ENCODE data around the gene ST3GAL5. TPM values are rescaled to one million over a fixed set of nuclear protein-coding genes. Genes with fewer than 3 reads are reported as not detected.

The ST3GAL5 gene
- total and polyA plus RNA-seq, 4 donors: 83.2 to 120 (median 108) TPM

- H3K4me3 ChIP-seq (ENCODE audit: low read depth, low read length): no peak overlapping the region
- H3K9me3 ChIP-seq (ENCODE audit: control insufficient read depth, insufficient read depth, low read length): no peaks in the 10 kb centered on the region
- no peaks in the 10 kb centered on the region for H3K4me1 ChIP-seq (ENCODE audit: control insufficient read depth, insufficient read depth, low read length)
- no CpG with 5 or more reads among the region's 1 CpG for WGBS (ENCODE audit: insufficient coverage)
- peaks cover 36% of the 10 kb centered on the region for H3K36me3 ChIP-seq (ENCODE audit: control insufficient read depth, insufficient read depth, low read length)
- no peak overlapping the region for H3K27ac ChIP-seq (ENCODE audit: low read depth, low read length)
- no peaks in the 10 kb centered on the region for H3K27me3 ChIP-seq (ENCODE audit: control insufficient read depth, insufficient read depth, low read length)
- no peak for DNase-seq (ENCODE audit: low read depth in 4 of 6, low spot score in 6 of 6)
Measured at GRCh38 chr2:85861180-85861579, 27.6 kb downstream of the ST3GAL5 start.

DNA sequence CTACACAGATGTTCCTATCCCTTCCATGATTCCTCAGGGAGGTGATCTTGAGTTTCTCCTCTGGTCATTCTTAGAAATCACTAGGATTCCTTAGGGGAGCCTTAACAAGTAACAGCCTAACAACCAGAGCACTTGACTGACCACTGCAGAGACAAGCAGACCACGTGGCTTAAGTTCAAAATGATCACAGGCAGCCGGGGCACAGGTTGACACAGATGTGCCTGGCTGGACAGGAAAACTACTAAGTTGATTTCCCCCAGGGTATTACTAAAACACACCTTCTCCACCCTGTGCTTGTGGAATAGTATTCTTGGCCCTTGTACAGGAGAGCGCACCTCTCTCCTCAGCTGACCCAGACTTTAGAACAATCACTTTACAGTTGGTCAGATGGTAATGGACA, 29.9 kb downstream of the ST3GAL5 start:
- Histone ChIP-seq H3K27me3 (ENCODE audit: control insufficient read depth, insufficient read depth, low read length) (no peaks in the 10 kb centered on the region), H3K4me1 (ENCODE audit: control insufficient read depth, insufficient read depth, low read length) (no peaks in the 10 kb centered on the region), H3K27ac (ENCODE audit: low read depth, low read length) (no peak overlapping the region), H3K36me3 (ENCODE audit: control insufficient read depth, insufficient read depth, low read length) (peaks cover 36% of the 10 kb centered on the region), H3K4me3 (ENCODE audit: low read depth, low read length) (no peak overlapping the region), H3K9me3 (ENCODE audit: control insufficient read depth, insufficient read depth, low read length) (no peaks in the 10 kb centered on the region)
- DNase-seq (ENCODE audit: low read depth in 4 of 6, low spot score in 6 of 6): no peak
- WGBS (ENCODE audit: insufficient coverage): no CpG with 5 or more reads among the region's 3 CpGs

DNA sequence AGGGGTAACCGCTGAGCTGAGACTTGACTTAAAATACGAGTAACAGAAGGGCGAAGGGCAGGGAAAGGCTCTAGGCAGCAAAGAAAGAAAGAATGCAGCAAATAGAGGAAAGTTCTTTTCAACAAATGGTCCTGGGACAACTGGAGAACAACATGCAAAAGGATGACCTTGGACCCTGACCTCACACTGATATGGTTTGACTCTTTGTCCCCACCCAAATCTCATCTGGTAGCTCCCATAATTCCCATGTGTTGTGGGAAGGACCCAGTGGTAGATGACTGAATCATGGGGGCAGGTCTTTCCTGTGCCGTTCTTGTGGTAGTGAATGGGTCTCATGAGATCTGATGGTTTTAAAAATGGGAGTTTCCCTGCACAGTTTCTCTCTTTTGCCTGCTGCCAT, 33.9 kb downstream of the ST3GAL5 start:
- H3K4me1 ChIP-seq (ENCODE audit: control insufficient read depth, insufficient read depth, low read length): peaks cover 4% of the 10 kb centered on the region
- no peaks in the 10 kb centered on the region for H3K27me3 ChIP-seq (ENCODE audit: control insufficient read depth, insufficient read depth, low read length)
- DNase-seq (ENCODE audit: low read depth in 4 of 6, low spot score in 6 of 6): no peak
- H3K4me3 ChIP-seq (ENCODE audit: low read depth, low read length): no peak overlapping the region
- 94% methylated on average over 3 of the region's 4 CpGs for WGBS (ENCODE audit: insufficient coverage)
- H3K36me3 ChIP-seq (ENCODE audit: control insufficient read depth, insufficient read depth, low read length): peaks cover 42% of the 10 kb centered on the region
- no peak overlapping the region for H3K27ac ChIP-seq (ENCODE audit: low read depth, low read length)
- H3K9me3 ChIP-seq (ENCODE audit: control insufficient read depth, insufficient read depth, low read length): no peaks in the 10 kb centered on the region

- WGBS (ENCODE audit: insufficient coverage): no CpG with 5 or more reads among the region's 3 CpGs
- no peaks in the 10 kb centered on the region for H3K27me3 ChIP-seq (ENCODE audit: control insufficient read depth, insufficient read depth, low read length)
- H3K4me3 ChIP-seq (ENCODE audit: low read depth, low read length): no peak overlapping the region
- H3K4me1 ChIP-seq (ENCODE audit: control insufficient read depth, insufficient read depth, low read length): peaks cover 4% of the 10 kb centered on the region
- H3K36me3 ChIP-seq (ENCODE audit: control insufficient read depth, insufficient read depth, low read length): peaks cover 41% of the 10 kb centered on the region
- no peaks in the 10 kb centered on the region for H3K9me3 ChIP-seq (ENCODE audit: control insufficient read depth, insufficient read depth, low read length)
- DNase-seq (ENCODE audit: low read depth in 4 of 6, low spot score in 6 of 6): no peak
- no peak overlapping the region for H3K27ac ChIP-seq (ENCODE audit: low read depth, low read length)
Measured at GRCh38 chr2:85854166-85854509, 34.7 kb downstream of the ST3GAL5 start.

- Histone ChIP-seq H3K9me3 (ENCODE audit: control insufficient read depth, insufficient read depth, low read length) (no peaks in the 10 kb centered on the region), H3K27me3 (ENCODE audit: control insufficient read depth, insufficient read depth, low read length) (no peaks in the 10 kb centered on the region), H3K4me3 (ENCODE audit: low read depth, low read length) (no peak overlapping the region), H3K4me1 (ENCODE audit: control insufficient read depth, insufficient read depth, low read length) (peaks cover 4% of the 10 kb centered on the region), H3K27ac (ENCODE audit: low read depth, low read length) (no peak overlapping the region), H3K36me3 (ENCODE audit: control insufficient read depth, insufficient read depth, low read length) (peaks cover 37% of the 10 kb centered on the region)
- no peak for DNase-seq (ENCODE audit: low read depth in 4 of 6, low spot score in 6 of 6)
- WGBS (ENCODE audit: insufficient coverage): 88% methylated on average over 7 of the region's 10 CpGs
Measured at GRCh38 chr2:85853499-85854165, 35.2 kb downstream of the ST3GAL5 start.

- Histone ChIP-seq H3K27me3 (ENCODE audit: control insufficient read depth, insufficient read depth, low read length) (no peaks in the 10 kb centered on the region), H3K36me3 (ENCODE audit: control insufficient read depth, insufficient read depth, low read length) (peaks cover 35% of the 10 kb centered on the region), H3K4me3 (ENCODE audit: low read depth, low read length) (no peak overlapping the region), H3K4me1 (ENCODE audit: control insufficient read depth, insufficient read depth, low read length) (peaks cover 4% of the 10 kb centered on the region), H3K9me3 (ENCODE audit: control insufficient read depth, insufficient read depth, low read length) (no peaks in the 10 kb centered on the region), H3K27ac (ENCODE audit: low read depth, low read length) (no peak overlapping the region)
- WGBS (ENCODE audit: insufficient coverage): 80% methylated on average over 11 of the region's 11 CpGs
- no peak for DNase-seq (ENCODE audit: low read depth in 4 of 6, low spot score in 6 of 6)
Measured at GRCh38 chr2:85852937-85853498, 35.8 kb downstream of the ST3GAL5 start.

DNA sequence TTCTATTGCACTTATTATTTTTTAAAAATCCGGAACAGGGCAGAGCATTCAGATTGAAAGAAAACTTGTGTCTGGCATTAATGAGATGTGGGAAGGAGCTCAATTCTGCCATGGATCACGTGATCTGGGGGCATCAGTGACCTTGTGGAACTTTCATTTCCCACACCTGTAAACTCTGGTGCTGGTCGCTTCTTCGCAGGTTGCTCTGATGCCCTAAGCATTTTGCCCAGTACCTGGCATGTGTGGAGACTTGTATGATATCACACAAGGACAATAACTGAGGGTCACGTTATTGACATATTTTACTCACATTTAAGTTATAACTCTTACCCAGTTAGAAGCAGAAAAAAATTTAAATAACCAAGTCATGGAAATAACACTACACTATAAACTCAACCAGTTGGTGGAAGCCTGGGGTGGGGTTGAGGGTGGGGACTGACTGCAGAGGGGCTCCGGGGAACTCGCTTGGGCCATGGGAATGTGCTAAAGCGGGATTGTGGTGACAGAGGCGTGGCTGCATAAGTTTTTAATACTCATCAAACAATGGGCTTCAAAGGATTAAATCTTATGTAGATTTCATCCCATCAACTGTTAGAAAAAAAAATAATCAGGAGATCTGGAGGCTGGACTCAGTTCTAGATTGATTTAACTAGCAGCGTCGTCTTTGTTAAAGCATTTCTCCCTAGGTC, 36.5 kb downstream of the ST3GAL5 start:
- Histone ChIP-seq H3K4me1 (ENCODE audit: control insufficient read depth, insufficient read depth, low read length) (peaks cover 4% of the 10 kb centered on the region), H3K27ac (ENCODE audit: low read depth, low read length) (no peak overlapping the region), H3K9me3 (ENCODE audit: control insufficient read depth, insufficient read depth, low read length) (no peaks in the 10 kb centered on the region), H3K27me3 (ENCODE audit: control insufficient read depth, insufficient read depth, low read length) (no peaks in the 10 kb centered on the region), H3K4me3 (ENCODE audit: low read depth, low read length) (no peak overlapping the region), H3K36me3 (ENCODE audit: control insufficient read depth, insufficient read depth, low read length) (peaks cover 40% of the 10 kb centered on the region)
- 70% methylated on average over 3 of the region's 11 CpGs for WGBS (ENCODE audit: insufficient coverage)
- DNase-seq (ENCODE audit: low read depth in 4 of 6, low spot score in 6 of 6): no peak

GRCh38 chr2:85851253-85852151, 37.3 kb downstream of the ST3GAL5 start:
- WGBS (ENCODE audit: insufficient coverage): 61% methylated on average over 6 of the region's 11 CpGs
- Histone ChIP-seq H3K4me1 (ENCODE audit: control insufficient read depth, insufficient read depth, low read length) (peaks cover 4% of the 10 kb centered on the region), H3K9me3 (ENCODE audit: control insufficient read depth, insufficient read depth, low read length) (no peaks in the 10 kb centered on the region), H3K27me3 (ENCODE audit: control insufficient read depth, insufficient read depth, low read length) (no peaks in the 10 kb centered on the region), H3K36me3 (ENCODE audit: control insufficient read depth, insufficient read depth, low read length) (peaks cover 39% of the 10 kb centered on the region), H3K4me3 (ENCODE audit: low read depth, low read length) (no peak overlapping the region), H3K27ac (ENCODE audit: low read depth, low read length) (no peak overlapping the region)
- peak in 1 of 6 donors; percentile 40 for DNase-seq (ENCODE audit: low read depth in 4 of 6, low spot score in 6 of 6)

DNA sequence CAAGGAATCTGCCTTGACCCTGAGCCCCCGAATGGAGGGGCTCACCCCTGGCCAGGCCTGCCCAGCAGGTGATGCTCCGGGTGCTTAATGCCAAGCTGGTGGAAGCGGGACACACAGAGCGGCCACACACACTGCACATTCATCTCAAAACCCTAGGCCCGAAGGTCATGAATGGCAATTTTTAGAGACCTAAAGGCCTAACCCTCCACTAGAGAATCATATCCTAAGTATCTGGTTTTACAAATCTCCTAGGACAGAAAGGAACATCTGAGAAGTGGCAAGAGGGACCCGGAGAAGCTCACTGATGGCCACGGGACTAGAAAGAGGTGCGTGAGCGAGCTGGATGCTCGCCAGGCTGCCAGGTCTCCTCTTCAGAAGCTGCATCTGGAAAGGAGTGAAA, 38.3 kb downstream of the ST3GAL5 start:
- 88% methylated on average over 7 of the region's 10 CpGs for WGBS (ENCODE audit: insufficient coverage)

More for the DNA sequence above, 38.3 kb downstream of the ST3GAL5 start:
- Histone ChIP-seq H3K4me3 (ENCODE audit: low read depth, low read length) (no peak overlapping the region), H3K27me3 (ENCODE audit: control insufficient read depth, insufficient read depth, low read length) (no peaks in the 10 kb centered on the region), H3K36me3 (ENCODE audit: control insufficient read depth, insufficient read depth, low read length) (peaks cover 42% of the 10 kb centered on the region), H3K9me3 (ENCODE audit: control insufficient read depth, insufficient read depth, low read length) (no peaks in the 10 kb centered on the region), H3K4me1 (ENCODE audit: control insufficient read depth, insufficient read depth, low read length) (peaks cover 4% of the 10 kb centered on the region), H3K27ac (ENCODE audit: low read depth, low read length) (no peak overlapping the region)
- no peak for DNase-seq (ENCODE audit: low read depth in 4 of 6, low spot score in 6 of 6)
